Fibroblast of lung (primary cell): ENCODE measurements around the gene SCD5.

Experiments used
- CTCF ChIP-seq, 2 donors: IDR thresholded peaks in 1 of 2; conservative IDR thresholded peaks in 1 of 2; 1 replicate in 1 of 2; 2 replicates in 1 of 2; pipeline ENCODE4 v1.5.1; 2011 to 2012; ENCODE audit warnings: low read length in 2 of 2, control low read depth in 1 of 2, inconsistent platforms in 1 of 2, low read depth in 1 of 2, mild to moderate bottlenecking in 1 of 2
- EZH2 ChIP-seq: IDR thresholded peaks from 2 replicates; pipeline ENCODE4 v1.5.1; 2012; ENCODE audit warnings: low read length, control low read depth, mild to moderate bottlenecking; ENCODE audit errors: missing control alignments

- no peak for TF ChIP-seq CTCF (conservative IDR thresholded peaks at IDR 0.05 in 1 of 2, IDR thresholded peaks at IDR 0.05 in 1 of 2; ENCODE audit: low read depth in 1 of 2, low read length in 2 of 2)
- TF ChIP-seq EZH2, result no peak
These were observed 21.6 kb downstream of the SCD5 start for GRCh38 chr4:82776925-82777542.
